ENCODE data around the gene KRTAP5-6.
"Not testable (repeated sequence)": the region's sequence is repeated elsewhere in the genome, so short reads cannot be mapped to it uniquely, and the experiment has no call there.

Gene KRTAP5-6

GRCh38 chr11:1669546-1670218 lies 27.3 kb upstream of the KRTAP5-6 start:
- Histone ChIP-seq H3K27ac (ENCODE audit: poor library complexity, severe bottlenecking) (no peak overlapping the region), H3K9me3 (ENCODE audit: severe bottlenecking) (no peaks in the 10 kb centered on the region), H3K4me1 (ENCODE audit: insufficient read depth, poor library complexity, severe bottlenecking) (no peaks in the 10 kb centered on the region), H3K36me3 (ENCODE audit: low read depth) (no peaks in the 10 kb centered on the region), H3K4me3 (ENCODE audit: severe bottlenecking) (no peak overlapping the region), H3K27me3 (ENCODE audit: insufficient read depth, poor library complexity, severe bottlenecking) (peaks cover 29% of the 10 kb centered on the region)
- ATAC-seq (ENCODE audit: low read depth) (no peak), DNase-seq (ENCODE audit: low spot score) (no peak)
- TF ChIP-seq CTCF (IDR thresholded peaks at IDR 0.05; ENCODE audit: poor library complexity, severe bottlenecking), result no peak

GRCh38 chr11:1670457-1670856 lies 26.5 kb upstream of the KRTAP5-6 start:
- not testable (repeated sequence) for H3K27ac ChIP-seq (ENCODE audit: poor library complexity, severe bottlenecking); H3K4me1 ChIP-seq (ENCODE audit: insufficient read depth, poor library complexity, severe bottlenecking); DNase-seq (ENCODE audit: low spot score); H3K36me3 ChIP-seq (ENCODE audit: low read depth); H3K9me3 ChIP-seq (ENCODE audit: severe bottlenecking); ATAC-seq (ENCODE audit: low read depth); H3K4me3 ChIP-seq (ENCODE audit: severe bottlenecking)
- peaks cover 29% of the 10 kb centered on the region for H3K27me3 ChIP-seq (ENCODE audit: insufficient read depth, poor library complexity, severe bottlenecking)

GRCh38 chr11:1670905-1671371 lies 26.1 kb upstream of the KRTAP5-6 start:
- Histone ChIP-seq H3K4me3 (ENCODE audit: severe bottlenecking) (no peak overlapping the region), H3K27ac (ENCODE audit: poor library complexity, severe bottlenecking) (no peak overlapping the region), H3K36me3 (ENCODE audit: low read depth) (no peaks in the 10 kb centered on the region), H3K27me3 (ENCODE audit: insufficient read depth, poor library complexity, severe bottlenecking) (peaks cover 31% of the 10 kb centered on the region), H3K9me3 (ENCODE audit: severe bottlenecking) (no peaks in the 10 kb centered on the region), H3K4me1 (ENCODE audit: insufficient read depth, poor library complexity, severe bottlenecking) (no peaks in the 10 kb centered on the region)
- TF ChIP-seq CTCF (IDR thresholded peaks at IDR 0.05; ENCODE audit: poor library complexity, severe bottlenecking), result no peak
- ATAC-seq (ENCODE audit: low read depth) (no peak), DNase-seq (ENCODE audit: low spot score) (no peak)

- no peaks in the 10 kb centered on the region for H3K9me3 ChIP-seq (ENCODE audit: severe bottlenecking)
- H3K27ac ChIP-seq (ENCODE audit: poor library complexity, severe bottlenecking), result no peak overlapping the region
- no peaks in the 10 kb centered on the region for H3K4me1 ChIP-seq (ENCODE audit: insufficient read depth, poor library complexity, severe bottlenecking)
- no peaks in the 10 kb centered on the region for H3K36me3 ChIP-seq (ENCODE audit: low read depth)
- DNase-seq (ENCODE audit: low spot score), result no peak
- H3K27me3 ChIP-seq (ENCODE audit: insufficient read depth, poor library complexity, severe bottlenecking), result peaks cover 36% of the 10 kb centered on the region
- ATAC-seq (ENCODE audit: low read depth), result no peak
- TF ChIP-seq CTCF (IDR thresholded peaks at IDR 0.05; ENCODE audit: poor library complexity, severe bottlenecking), result no peak
- H3K4me3 ChIP-seq (ENCODE audit: severe bottlenecking), result no peak overlapping the region
Observed at GRCh38 chr11:1671658-1672057, 25.3 kb upstream of the KRTAP5-6 start.

- no peak for ATAC-seq (ENCODE audit: low read depth)
- H3K4me1 ChIP-seq (ENCODE audit: insufficient read depth, poor library complexity, severe bottlenecking), result no peaks in the 10 kb centered on the region
- no peaks in the 10 kb centered on the region for H3K36me3 ChIP-seq (ENCODE audit: low read depth)
- no peak for DNase-seq (ENCODE audit: low spot score)
- H3K27me3 ChIP-seq (ENCODE audit: insufficient read depth, poor library complexity, severe bottlenecking), result peaks cover 34% of the 10 kb centered on the region
- no peak overlapping the region for H3K27ac ChIP-seq (ENCODE audit: poor library complexity, severe bottlenecking)
- no peaks in the 10 kb centered on the region for H3K9me3 ChIP-seq (ENCODE audit: severe bottlenecking)
- no peak overlapping the region for H3K4me3 ChIP-seq (ENCODE audit: severe bottlenecking)
- no peak for TF ChIP-seq CTCF (IDR thresholded peaks at IDR 0.05; ENCODE audit: poor library complexity, severe bottlenecking)
Observed at GRCh38 chr11:1672613-1673350, 24.2 kb upstream of the KRTAP5-6 start.

Measured in RWPE2 (cell line).